Stimulated activated CD4-positive, alpha-beta T cell treated with anti-CD3 and anti-CD28 coated beads, Interleukin-15, amount 100 ng/mL, for 1 hour (primary cell): Measurements from ENCODE around the gene PTPRD.

ENCODE experiments used
- DNase-seq, 2 donors: peaks; one replicate each; pipeline ENCODE4 v3.0.0-alpha.2; 2020; ENCODE audit warnings: low read depth in 1 of 2, low spot score in 1 of 2

PTPRD gene

GRCh38 chr9:10204276-10204675 lies 408.5 kb downstream of the PTPRD start:
- DNase-seq: no peak

- no peak for DNase-seq
Observed at GRCh38 chr9:10173561-10173960, 439.2 kb downstream of the PTPRD start.

GRCh38 chr9:10172476-10172875 lies 440.3 kb downstream of the PTPRD start:
- no peak for DNase-seq

GRCh38 chr9:10168241-10168640 lies 444.6 kb downstream of the PTPRD start:
- DNase-seq: no peak

- no peak for DNase-seq
Observed at GRCh38 chr9:10148796-10149195, 464.0 kb downstream of the PTPRD start.

GRCh38 chr9:10146517-10147331 lies 466.1 kb downstream of the PTPRD start:
- DNase-seq: no peak

GRCh38 chr9:10144355-10144754 lies 468.4 kb downstream of the PTPRD start:
- DNase-seq: no peak

GRCh38 chr9:10135553-10135952 lies 477.2 kb downstream of the PTPRD start:
- DNase-seq: no peak

- DNase-seq: no peak
Observed at GRCh38 chr9:10134266-10134665, 478.5 kb downstream of the PTPRD start.

GRCh38 chr9:10130061-10130675 lies 482.6 kb downstream of the PTPRD start:
- DNase-seq: no peak

- DNase-seq: no peak
Observed at GRCh38 chr9:10127867-10128266, 484.9 kb downstream of the PTPRD start.

GRCh38 chr9:10112798-10113197 lies 500.0 kb downstream of the PTPRD start:
- DNase-seq: no peak

- DNase-seq: no peak
Observed at GRCh38 chr9:10112070-10112469, 500.7 kb downstream of the PTPRD start.

- no peak for DNase-seq
Observed at GRCh38 chr9:10108815-10109214, 504.0 kb downstream of the PTPRD start.

GRCh38 chr9:10104774-10105173 lies 508.0 kb downstream of the PTPRD start:
- no peak for DNase-seq

- DNase-seq: no peak
Observed at GRCh38 chr9:10095208-10095607, 517.6 kb downstream of the PTPRD start.

- DNase-seq: no peak
Observed at GRCh38 chr9:10094563-10094962, 518.2 kb downstream of the PTPRD start.

- DNase-seq: no peak
Observed at GRCh38 chr9:10080012-10080411, 532.8 kb downstream of the PTPRD start.

- no peak for DNase-seq
Observed at GRCh38 chr9:10079284-10079964, 533.4 kb downstream of the PTPRD start.

GRCh38 chr9:10071579-10071978 lies 541.2 kb downstream of the PTPRD start:
- no peak for DNase-seq

GRCh38 chr9:10062629-10063395 lies 550.0 kb downstream of the PTPRD start:
- no peak for DNase-seq
